Lower leg skin (tissue), 3 donors: ENCODE measurements around the gene RPL34.

Source experiments
- CTCF ChIP-seq, 3 donors: fragments of 450-650 bp; IDR thresholded peaks; one replicate each; pipeline ENCODE4 v1.5.1; 2016; ENCODE audit warnings: antibody characterized with exemption in 3 of 3, mild to moderate bottlenecking in 3 of 3, moderate library complexity in 2 of 3
- POLR2A ChIP-seq, 2 donors: fragments of 450-650 bp; IDR thresholded peaks; one replicate each; pipeline ENCODE4 v1.6.1; 2016 to 2017; ENCODE audit warnings: antibody characterized with exemption in 2 of 2, mild to moderate bottlenecking in 1 of 2, moderate library complexity in 1 of 2

- TF ChIP-seq CTCF (IDR thresholded peaks at IDR 0.05) (no peak), POLR2A (IDR thresholded peaks at IDR 0.05) (no peak)
These were observed 18.8 kb upstream of the RPL34 start for GRCh38 chr4:108601532-108601931.
